DND-41 (cell line): Measurements from ENCODE around the gene ABCG1.

ENCODE experiments used
- CTCF ChIP-seq: IDR thresholded peaks from 2 replicates; pipeline ENCODE4 v1.5.1; 2012; ENCODE audit warnings: borderline replicate concordance, low read length, moderate library complexity, mild to moderate bottlenecking; ENCODE audit not compliant: poor library complexity, severe bottlenecking; ENCODE audit errors: extremely low read depth
- EZH2 ChIP-seq: IDR thresholded peaks from 3 replicates; pipeline ENCODE4 v1.6.1; 2012; ENCODE audit warnings: borderline replicate concordance, low read depth, mild to moderate bottlenecking, moderate library complexity, low read length, inconsistent platforms; ENCODE audit not compliant: severe bottlenecking

GRCh38 chr21:42230178-42230577 lies 11.2 kb downstream of the ABCG1 start:
- TF ChIP-seq EZH2 (no peak), CTCF (no peak)
